HCT116 (cell line): ENCODE data around the gene KRTAP10-7. TPM values are rescaled to one million over a fixed set of nuclear protein-coding genes. Genes with fewer than 3 reads are reported as not detected.

ENCODE experiments used
- ATAC-seq: fragments of 200-7000 bp; cut with Tn5 transposase; 2 replicates; pipeline ENCODE4 v1.9.1; 2020; ENCODE audit warnings: mild to moderate bottlenecking, moderate library complexity
- BruUV-seq: library from RNA; stranded (reverse); fragments of 400-500 nt; replicated peaks from 2 replicates; lab custom pipeline; 2021; lab: Mats Ljungman, UMichigan
- CTCF ChIA-PET: fragments of 300-600 bp; sonication (Branson Sonifier 250); formaldehyde crosslinking; loops from one replicate; lab custom pipeline; 2021; ENCODE audit warnings: antibody characterized with exemption; lab: Charles Lee
- POLR2A ChIA-PET: fragments of 300-600, 350-600 bp; sonication (Branson Sonifier 250); formaldehyde crosslinking; loops from one replicate; lab custom pipeline; 2021; ENCODE audit warnings: antibody characterized with exemption; lab: Charles Lee
- RAD21 ChIA-PET, 2 experiments: fragments of 300-600 bp; sonication (Branson Sonifier 250); formaldehyde crosslinking; loops; one replicate each; lab custom pipeline; 2023; ENCODE audit warnings: low total read pairs in 2 of 2; ENCODE audit not compliant: uncharacterized antibody in 2 of 2, unreplicated experiment in 2 of 2, low non-redundant PET in 1 of 2; lab: Charles Lee
- DNase-seq: peaks from one replicate; pipeline ENCODE4 v3.0.0-alpha.2; 2010; ENCODE audit warnings: low read depth, low spot score
- H2AFZ ChIP-seq: fragments of 200-600 bp; shearing (Covaris generic), sonication (generic); 2 replicates; pipeline ENCODE4 v1.6.1; 2017; ENCODE audit warnings: low read depth, mixed run types, mixed read lengths, antibody characterized with exemption, low read length; ENCODE audit not compliant: poor library complexity, severe bottlenecking
- H3K27ac ChIP-seq: 2 replicates; pipeline ENCODE4 v1.5.1; 2012; ENCODE audit warnings: low read depth, low read length
- H3K27me3 ChIP-seq: fragments of 200-600 bp; sonication (generic); 2 replicates; pipeline ENCODE4 v1.6.1; 2016; ENCODE audit warnings: mixed run types, low read length, mixed read lengths; ENCODE audit not compliant: insufficient read depth
- H3K36me3 ChIP-seq, 2 experiments: fragments of 200-500 bp in 1 of 2; fragments of 200-600 bp in 1 of 2; sonication (Bioruptor generic) in 1 of 2; sonication (generic) in 1 of 2; 2 replicates each; pipeline versions ENCODE4 v1.5.1 to v1.6.1; 2014 to 2016; ENCODE audit warnings: low read length in 2 of 2, inconsistent platforms in 1 of 2, mixed read lengths in 1 of 2, mixed run types in 1 of 2; ENCODE audit not compliant: insufficient read depth in 2 of 2, control insufficient read depth in 1 of 2
- H3K4me1 ChIP-seq, 2 experiments: fragments of 200-600 bp in 1 of 2; sonication (generic) in 1 of 2; 2 replicates each; pipeline versions ENCODE4 v1.5.1 to v1.6.1; 2012 to 2017; ENCODE audit warnings: low read length in 2 of 2, inconsistent platforms in 1 of 2, mild to moderate bottlenecking in 1 of 2, mixed read lengths in 1 of 2, mixed run types in 1 of 2, moderate library complexity in 1 of 2; ENCODE audit not compliant: insufficient read depth in 2 of 2, control insufficient read depth in 1 of 2
- H3K4me2 ChIP-seq: fragments of 200-600 bp; sonication (generic); 2 replicates; pipeline ENCODE4 v1.6.1; 2017; ENCODE audit warnings: mixed run types, low read length, mixed read lengths
- H3K4me3 ChIP-seq, 2 experiments: fragments of 200-600 bp in 1 of 2; sonication (generic) in 1 of 2; replicated peaks in 1 of 2; 2 replicates each; pipeline ENCODE4 v1.5.1; 2011 to 2016; ENCODE audit warnings: low read length in 2 of 2, control low read depth in 1 of 2, low read depth in 1 of 2, mild to moderate bottlenecking in 1 of 2, mixed read lengths in 1 of 2, mixed run types in 1 of 2
- H3K79me2 ChIP-seq: fragments of 200-600 bp; sonication (generic); 2 replicates; pipeline ENCODE4 v1.6.1; 2017; ENCODE audit warnings: mild to moderate bottlenecking, mixed run types, low read length, moderate library complexity, mixed read lengths; ENCODE audit not compliant: insufficient read depth
- H3K9ac ChIP-seq: fragments of 200-600 bp; sonication (generic); 2 replicates; pipeline ENCODE4 v1.6.1; 2016; ENCODE audit warnings: low read length, mixed read lengths
- H3K9me2 ChIP-seq: fragments of 200-600 bp; sonication (generic), shearing (Covaris generic); 2 replicates; pipeline ENCODE4 v1.6.1; 2017; ENCODE audit warnings: mixed run types, mild to moderate bottlenecking, moderate library complexity; ENCODE audit not compliant: insufficient read depth
- H3K9me3 ChIP-seq, 2 experiments: fragments of 200-500 bp in 1 of 2; fragments of 200-600 bp in 1 of 2; sonication (Bioruptor generic) in 1 of 2; sonication (generic) in 1 of 2; 2 replicates each; pipeline ENCODE4 v1.6.1; 2014 to 2017; ENCODE audit warnings: low read length in 2 of 2, mixed read lengths in 2 of 2, inconsistent platforms in 1 of 2, low read depth in 1 of 2, mild to moderate bottlenecking in 1 of 2, mixed run types in 1 of 2, moderate library complexity in 1 of 2; ENCODE audit not compliant: control insufficient read depth in 1 of 2, insufficient read depth in 1 of 2
- H4K20me1 ChIP-seq: fragments of 200-600 bp; sonication (generic), shearing (Covaris generic); 2 replicates; pipeline ENCODE4 v1.6.1; 2017; ENCODE audit warnings: mixed run types, mild to moderate bottlenecking, moderate library complexity; ENCODE audit not compliant: insufficient read depth
- CBX3 ChIP-seq: IDR thresholded peaks from 2 replicates; pipeline ENCODE4 v1.6.1; 2012; ENCODE audit warnings: low read depth
- EGR1 ChIP-seq: IDR thresholded peaks from 2 replicates; pipeline ENCODE4 v1.6.1; 2012; ENCODE audit warnings: low read depth
- ELF1 ChIP-seq: IDR thresholded peaks from 2 replicates; pipeline ENCODE4 v1.6.1; 2012; ENCODE audit warnings: low read depth, borderline replicate concordance
- EZH2 ChIP-seq: fragments of 200-600 bp; sonication (generic); IDR thresholded peaks from 2 replicates; pipeline ENCODE4 v1.6.1; 2017; ENCODE audit warnings: antibody characterized with exemption, mixed run types
- EZH2phosphoT487 ChIP-seq: fragments of 200-600 bp; IDR thresholded peaks from 2 replicates; pipeline ENCODE4 v1.6.1; 2018; ENCODE audit warnings: antibody characterized with exemption, borderline replicate concordance
- FOSL1 ChIP-seq: IDR thresholded peaks from 2 replicates; pipeline ENCODE4 v1.6.1; 2012; ENCODE audit warnings: low read depth
- JUND ChIP-seq: IDR thresholded peaks from 2 replicates; pipeline ENCODE4 v1.6.1; 2012
- MAX ChIP-seq: IDR thresholded peaks from 2 replicates; pipeline ENCODE4 v1.6.1; 2012
- POLR2A ChIP-seq: IDR thresholded peaks from 2 replicates; pipeline ENCODE4 v1.7.0; 2011; ENCODE audit warnings: borderline replicate concordance; ENCODE audit not compliant: insufficient read depth, insufficient read length; ENCODE audit errors: extremely low read depth
- SIN3A ChIP-seq: IDR thresholded peaks from 2 replicates; pipeline ENCODE4 v1.6.1; 2012; ENCODE audit warnings: low read depth
- SP1 ChIP-seq: IDR thresholded peaks from 2 replicates; pipeline ENCODE4 v1.6.1; 2012; ENCODE audit warnings: low read depth
- YY1 ChIP-seq: IDR thresholded peaks from 2 replicates; pipeline ENCODE4 v1.6.1; 2011; ENCODE audit warnings: low read length, low read depth, moderate library complexity, mild to moderate bottlenecking; ENCODE audit not compliant: insufficient replicate concordance; ENCODE audit errors: extremely low read depth
- intact Hi-C: fragments of 100-400 bp; cut with micrococcal nuclease; formaldehyde crosslinking; loops from 2 replicates; pipeline ENCODE4 v1.10.0; 2022
- total RNA-seq: library from RNA; stranded (reverse); gene quantifications from one replicate; pipeline ENCODE4 v1.2.1, GENCODE V29; 2021; ENCODE audit not compliant: unreplicated experiment
- TF ChIP-seq, protein P1 (sequence below), 3 experiments: fragments of 200-600 bp in 1 of 3; sonication (generic) in 1 of 3; IDR thresholded peaks in 2 of 3; conservative IDR thresholded peaks in 1 of 3; 2 replicates each; pipeline ENCODE4 v1.5.1; 2012 to 2017; ENCODE audit warnings: low read depth in 2 of 3, low read length in 2 of 3, antibody characterized with exemption in 1 of 3, borderline replicate concordance in 1 of 3, control low read depth in 1 of 3, mild to moderate bottlenecking in 1 of 3, mixed read lengths in 1 of 3, mixed run types in 1 of 3, moderate library complexity in 1 of 3; ENCODE audit not compliant: insufficient read depth in 1 of 3
- TF ChIP-seq, protein P2 (sequence below): IDR thresholded peaks from 2 replicates; pipeline ENCODE4 v1.6.1; 2011; ENCODE audit warnings: mild to moderate bottlenecking, low read length, moderate library complexity; ENCODE audit not compliant: insufficient replicate concordance; ENCODE audit errors: extremely low read depth
- TF ChIP-seq, protein P3 (sequence below): IDR thresholded peaks from 2 replicates; pipeline ENCODE4 v1.6.1; 2012

KRTAP10-7 gene
- total RNA-seq, 1 experiment from 2014 or later: not detected

- Histone ChIP-seq H3K27ac (no peak overlapping the region), H3K4me1 (no peaks in the 10 kb centered on the region), H2AFZ (no peak overlapping the region), H3K9me2 (no peaks in the 10 kb centered on the region), H3K9me3 (peaks cover 5 to 9% of the 10 kb centered on the region in 2 experiments), H3K27me3 (no peaks in the 10 kb centered on the region), H3K4me2 (no peak overlapping the region), H4K20me1 (no peaks in the 10 kb centered on the region), H3K4me3 (no peak overlapping the region), H3K36me3 (no peaks in the 10 kb centered on the region), H3K79me2 (no peaks in the 10 kb centered on the region), H3K9ac (no peak overlapping the region)
- CTCF ChIA-PET: no interaction called here
- ATAC-seq (no peak), DNase-seq (no peak)
- TF ChIP-seq SP1 (no peak), FOSL1 (no peak), EZH2 (no peak), SIN3A (no peak)
- TF ChIP-seq, protein P1, sequence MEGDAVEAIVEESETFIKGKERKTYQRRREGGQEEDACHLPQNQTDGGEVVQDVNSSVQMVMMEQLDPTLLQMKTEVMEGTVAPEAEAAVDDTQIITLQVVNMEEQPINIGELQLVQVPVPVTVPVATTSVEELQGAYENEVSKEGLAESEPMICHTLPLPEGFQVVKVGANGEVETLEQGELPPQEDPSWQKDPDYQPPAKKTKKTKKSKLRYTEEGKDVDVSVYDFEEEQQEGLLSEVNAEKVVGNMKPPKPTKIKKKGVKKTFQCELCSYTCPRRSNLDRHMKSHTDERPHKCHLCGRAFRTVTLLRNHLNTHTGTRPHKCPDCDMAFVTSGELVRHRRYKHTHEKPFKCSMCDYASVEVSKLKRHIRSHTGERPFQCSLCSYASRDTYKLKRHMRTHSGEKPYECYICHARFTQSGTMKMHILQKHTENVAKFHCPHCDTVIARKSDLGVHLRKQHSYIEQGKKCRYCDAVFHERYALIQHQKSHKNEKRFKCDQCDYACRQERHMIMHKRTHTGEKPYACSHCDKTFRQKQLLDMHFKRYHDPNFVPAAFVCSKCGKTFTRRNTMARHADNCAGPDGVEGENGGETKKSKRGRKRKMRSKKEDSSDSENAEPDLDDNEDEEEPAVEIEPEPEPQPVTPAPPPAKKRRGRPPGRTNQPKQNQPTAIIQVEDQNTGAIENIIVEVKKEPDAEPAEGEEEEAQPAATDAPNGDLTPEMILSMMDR (IDR thresholded peaks at IDR 0.05 in 2 of 3, conservative IDR thresholded peaks at IDR 0.05 in 1 of 3; ENCODE audit: borderline replicate concordance in 1 of 3, insufficient read depth in 1 of 3, low read depth in 2 of 3, low read length in 2 of 3): no peak
- no TSS peak for BruUV-seq
- POLR2A ChIA-PET: no interaction called here
- intact Hi-C loops: no loop called here
- RAD21 ChIA-PET: no interaction called here
These were observed 15.7 kb downstream of the KRTAP10-7 start for GRCh38 chr21:44615911-44616590.

GRCh38 chr21:44616591-44616926 lies 16.2 kb downstream of the KRTAP10-7 start:
- Histone ChIP-seq H3K9ac (no peak overlapping the region), H3K9me3 (peaks cover 9 to 10% of the 10 kb centered on the region in 2 experiments), H3K4me2 (no peak overlapping the region), H4K20me1 (no peaks in the 10 kb centered on the region), H3K79me2 (no peaks in the 10 kb centered on the region), H3K9me2 (no peaks in the 10 kb centered on the region), H3K27ac (no peak overlapping the region), H3K36me3 (no peaks in the 10 kb centered on the region), H3K27me3 (no peaks in the 10 kb centered on the region), H3K4me3 (no peak overlapping the region), H3K4me1 (no peaks in the 10 kb centered on the region), H2AFZ (no peak overlapping the region)
- ATAC-seq: no peak
- RAD21 ChIA-PET: no interaction called here
- POLR2A ChIA-PET: no interaction called here
- TF ChIP-seq, protein P2, sequence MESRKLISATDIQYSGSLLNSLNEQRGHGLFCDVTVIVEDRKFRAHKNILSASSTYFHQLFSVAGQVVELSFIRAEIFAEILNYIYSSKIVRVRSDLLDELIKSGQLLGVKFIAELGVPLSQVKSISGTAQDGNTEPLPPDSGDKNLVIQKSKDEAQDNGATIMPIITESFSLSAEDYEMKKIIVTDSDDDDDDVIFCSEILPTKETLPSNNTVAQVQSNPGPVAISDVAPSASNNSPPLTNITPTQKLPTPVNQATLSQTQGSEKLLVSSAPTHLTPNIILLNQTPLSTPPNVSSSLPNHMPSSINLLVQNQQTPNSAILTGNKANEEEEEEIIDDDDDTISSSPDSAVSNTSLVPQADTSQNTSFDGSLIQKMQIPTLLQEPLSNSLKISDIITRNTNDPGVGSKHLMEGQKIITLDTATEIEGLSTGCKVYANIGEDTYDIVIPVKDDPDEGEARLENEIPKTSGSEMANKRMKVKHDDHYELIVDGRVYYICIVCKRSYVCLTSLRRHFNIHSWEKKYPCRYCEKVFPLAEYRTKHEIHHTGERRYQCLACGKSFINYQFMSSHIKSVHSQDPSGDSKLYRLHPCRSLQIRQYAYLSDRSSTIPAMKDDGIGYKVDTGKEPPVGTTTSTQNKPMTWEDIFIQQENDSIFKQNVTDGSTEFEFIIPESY: no peak
- TF ChIP-seq YY1 (no peak), MAX (no peak), EGR1 (no peak), POLR2A (no peak), ELF1 (no peak), JUND (no peak), CBX3 (no peak), SIN3A (no peak), EZH2phosphoT487 (no peak)
- TF ChIP-seq, protein P3, sequence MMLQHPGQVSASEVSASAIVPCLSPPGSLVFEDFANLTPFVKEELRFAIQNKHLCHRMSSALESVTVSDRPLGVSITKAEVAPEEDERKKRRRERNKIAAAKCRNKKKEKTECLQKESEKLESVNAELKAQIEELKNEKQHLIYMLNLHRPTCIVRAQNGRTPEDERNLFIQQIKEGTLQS: no peak
- BruUV-seq: no TSS peak
- CTCF ChIA-PET: no interaction called here
- intact Hi-C loops: no loop called here
- no peak for DNase-seq
